ENCODE data around the gene BACH2.
"Not testable (repeated sequence)": the region's sequence is repeated elsewhere in the genome, so short reads cannot be mapped to it uniquely, and the experiment has no call there.

Gene BACH2

GRCh38 chr6:89894169-89894568 lies 402.5 kb downstream of the BACH2 start, which contains the start of gene GJA10:
TSS of gene GJA10 (plus strand) at chr6:89894469. CDS start at chr6:89894469, 0 bp downstream.
- no peak for DNase-seq (ENCODE audit: low read depth)

- DNase-seq (ENCODE audit: low read depth), result not testable (repeated sequence)
Observed at GRCh38 chr6:89892577-89892976, 404.1 kb downstream of the BACH2 start.

- DNase-seq (ENCODE audit: low read depth), result not testable (repeated sequence)
Observed at GRCh38 chr6:89890845-89891528, 405.7 kb downstream of the BACH2 start.

- DNase-seq (ENCODE audit: low read depth), result no peak
Observed at GRCh38 chr6:89888871-89889270, 407.8 kb downstream of the BACH2 start.

- no peak for DNase-seq (ENCODE audit: low read depth)
Observed at GRCh38 chr6:89888138-89888514, 408.5 kb downstream of the BACH2 start.

GRCh38 chr6:89887452-89888137 lies 409.0 kb downstream of the BACH2 start:
- DNase-seq (ENCODE audit: low read depth), result no peak

- no peak for DNase-seq (ENCODE audit: low read depth)
Observed at GRCh38 chr6:89886378-89887120, 410.1 kb downstream of the BACH2 start.
